ENCODE data around the gene FGFR2.
"Not testable (repeated sequence)": the region's sequence is repeated elsewhere in the genome, so short reads cannot be mapped to it uniquely, and the experiment has no call there.

Gene FGFR2

GRCh38 chr10:121520526-121520925 is 77.7 kb downstream of the FGFR2 start:
- DNase-seq, result not testable (repeated sequence)

DNA sequence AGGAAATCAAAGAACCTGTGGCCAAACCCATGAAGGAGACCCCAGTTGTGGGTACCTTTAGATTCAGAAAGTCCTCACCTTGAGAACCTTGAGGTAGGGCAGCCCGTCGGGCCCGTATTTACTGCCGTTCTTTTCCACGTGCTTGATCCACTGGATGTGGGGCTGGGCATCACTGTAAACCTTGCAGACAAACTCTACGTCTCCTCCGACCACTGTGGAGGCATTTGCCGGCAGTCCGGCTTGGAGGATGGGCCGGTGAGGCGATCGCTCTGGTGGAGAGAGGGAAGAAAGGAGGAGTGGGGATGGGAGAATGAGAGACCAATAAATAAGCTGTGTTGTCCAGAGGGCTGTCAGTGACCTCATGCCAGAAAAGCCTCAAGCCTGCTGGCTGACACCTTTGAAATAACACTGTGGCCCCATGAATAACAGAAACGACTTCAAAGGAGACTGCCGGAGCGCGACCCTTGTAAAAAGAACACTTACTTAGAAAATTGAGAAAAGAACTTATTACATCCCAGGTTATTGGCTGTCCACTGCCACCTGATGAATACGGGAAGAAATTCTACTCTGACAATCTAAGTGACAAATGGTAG is 78.2 kb downstream of the FGFR2 start:
- DNase-seq, result no peak

- no peak for DNase-seq
Observed at GRCh38 chr10:121519411-121519810, 78.8 kb downstream of the FGFR2 start.

- DNase-seq, result no peak
Observed at GRCh38 chr10:121518333-121518732, 79.9 kb downstream of the FGFR2 start.

GRCh38 chr10:121516093-121516865 is 82.0 kb downstream of the FGFR2 start:
- DNase-seq, result no peak

- DNase-seq, result no peak
Observed at GRCh38 chr10:121514141-121514865, 83.9 kb downstream of the FGFR2 start.

GRCh38 chr10:121511943-121512342 is 86.3 kb downstream of the FGFR2 start:
- no peak for DNase-seq

DNA sequence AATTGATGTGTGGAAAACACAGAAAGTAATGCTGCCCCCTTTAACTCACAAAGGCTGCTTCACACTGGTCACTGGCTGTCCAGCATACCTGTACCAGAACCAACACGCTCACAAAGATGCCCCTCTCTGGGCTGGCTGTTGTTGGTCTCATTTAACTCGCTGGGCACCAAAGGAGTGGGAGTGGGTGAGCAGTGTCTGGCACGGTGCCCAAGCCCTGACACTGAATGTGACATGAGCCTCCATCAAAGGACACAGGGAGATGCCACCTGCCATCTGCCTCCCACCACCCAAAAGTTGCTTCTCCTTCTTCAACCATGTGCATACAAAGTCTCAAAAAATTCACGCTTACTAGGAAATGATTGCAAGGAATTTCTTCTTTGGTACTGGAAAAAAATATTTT is 86.8 kb downstream of the FGFR2 start:
- DNase-seq, result no peak

DNA sequence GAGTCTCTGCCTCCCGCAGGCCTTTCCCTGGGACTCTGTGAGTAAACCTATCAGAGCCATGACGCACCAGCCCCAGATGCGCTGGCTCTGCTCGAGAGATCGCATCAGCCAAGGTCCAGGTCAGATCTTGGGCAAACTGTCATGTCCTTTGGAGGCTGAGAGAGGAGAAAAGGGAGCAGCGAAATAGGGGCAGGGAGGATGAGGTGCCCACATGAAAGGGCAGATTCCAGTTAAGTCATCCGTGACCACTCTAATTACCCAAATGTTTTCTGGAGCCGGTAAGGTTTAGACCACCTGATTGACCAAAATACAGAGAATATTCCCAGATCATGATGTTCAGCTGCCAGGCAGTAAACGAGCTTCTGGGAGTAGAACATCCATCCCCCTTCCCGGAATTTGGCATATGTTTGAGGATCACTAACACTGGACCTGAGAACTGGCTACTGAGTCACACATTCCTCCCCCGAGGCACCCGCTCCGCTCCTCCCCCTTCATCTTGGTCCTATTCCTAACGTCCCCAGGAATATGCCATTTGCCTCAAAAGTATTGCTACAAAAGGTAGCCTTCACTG is 88.0 kb downstream of the FGFR2 start:
- DNase-seq, result no peak

- DNase-seq, result no peak
Observed at GRCh38 chr10:121509796-121510195, 88.4 kb downstream of the FGFR2 start.

DNA sequence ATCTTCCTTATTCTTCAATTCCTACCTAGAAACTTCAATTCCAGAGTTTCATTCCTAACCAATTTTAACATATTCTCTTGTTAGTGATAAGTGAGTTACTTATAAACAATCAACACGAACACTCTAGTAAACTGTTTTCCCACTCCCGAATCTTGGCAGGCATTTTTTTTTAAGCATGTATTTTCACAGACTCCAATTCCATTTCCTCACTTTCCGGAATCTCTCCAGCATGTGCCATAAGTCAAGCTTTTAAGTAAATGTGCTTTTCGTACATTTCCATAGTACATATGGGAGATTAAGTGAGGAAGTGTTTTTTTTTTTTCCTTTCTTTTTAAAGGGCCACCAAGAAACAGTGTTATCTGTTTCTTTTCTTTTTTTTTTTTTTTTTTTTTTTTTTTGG is 89.1 kb downstream of the FGFR2 start:
- DNase-seq, result no peak

DNA sequence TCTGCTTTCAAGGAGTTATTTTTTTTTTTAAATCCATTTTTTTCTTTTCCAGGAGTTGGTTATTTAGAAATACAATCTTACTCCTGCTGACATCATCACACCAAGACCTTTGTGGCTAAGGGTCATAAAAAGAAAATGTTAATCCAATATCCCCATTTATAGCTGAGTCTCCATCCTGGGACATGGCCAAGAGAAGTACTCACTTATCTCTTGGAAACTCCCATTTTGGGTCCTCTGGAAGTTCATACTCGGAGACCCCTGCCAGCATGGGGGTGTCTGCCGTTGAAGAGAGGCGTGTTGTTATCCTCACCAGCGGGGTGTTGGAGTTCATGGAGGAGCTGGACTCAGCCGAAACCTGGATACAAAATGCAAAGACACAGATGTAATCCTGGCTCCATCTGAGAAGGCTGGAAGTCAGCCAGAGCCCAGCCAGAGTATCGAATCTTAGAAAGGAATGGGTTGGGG is 94.6 kb downstream of the FGFR2 start:
- no peak for DNase-seq

DNA sequence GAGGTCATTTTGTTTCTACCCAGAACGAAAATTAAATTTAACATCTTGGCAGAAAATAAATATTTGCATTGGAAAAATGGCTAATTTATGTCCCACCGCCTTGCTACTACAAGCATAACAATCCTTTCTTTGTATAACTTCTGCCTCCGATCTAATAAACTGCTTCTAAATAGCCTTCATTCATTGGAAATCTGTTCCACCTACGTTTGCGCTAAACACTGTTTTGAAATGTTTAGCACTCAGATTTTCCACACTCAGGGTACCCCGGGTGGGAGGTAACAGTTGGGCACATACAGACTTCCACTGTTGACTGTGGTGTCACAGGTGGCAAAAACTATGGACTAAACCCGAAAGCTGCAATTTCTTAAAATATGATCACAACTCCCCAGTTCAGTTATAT is 96.4 kb downstream of the FGFR2 start:
- no peak for DNase-seq

DNA sequence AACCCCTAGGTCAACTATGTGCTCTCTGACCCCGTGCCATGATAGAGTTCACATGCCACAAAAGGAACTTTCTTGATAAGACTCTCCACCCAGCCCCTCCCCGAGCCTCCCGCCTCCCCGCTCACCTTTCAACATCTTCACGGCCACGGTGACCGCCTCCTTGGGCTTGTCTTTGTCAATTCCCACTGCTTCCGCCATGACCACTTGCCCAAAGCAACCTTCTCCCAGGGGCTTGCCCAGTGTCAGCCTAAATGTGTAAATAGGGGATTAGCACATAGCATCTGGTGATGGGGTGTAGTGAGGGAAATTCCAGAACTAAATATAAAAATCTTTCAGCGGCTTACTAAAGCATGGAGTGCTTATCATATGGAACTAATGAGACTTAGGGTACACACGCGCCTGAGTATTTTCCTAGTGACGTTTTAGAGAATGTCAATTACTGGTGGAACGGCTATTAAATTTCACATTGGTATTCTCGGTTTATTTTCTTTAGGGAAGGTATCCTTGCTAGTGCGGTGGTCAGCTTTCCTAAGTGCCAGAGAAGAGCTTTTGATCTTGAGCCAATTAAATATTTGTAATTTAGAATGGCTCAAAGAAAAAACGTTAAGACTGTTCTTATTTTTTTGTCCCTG is 97.4 kb downstream of the FGFR2 start:
- no peak for DNase-seq

- DNase-seq, result no peak
Observed at GRCh38 chr10:121497513-121498470, 100.5 kb downstream of the FGFR2 start.

GRCh38 chr10:121495719-121496118 is 102.5 kb downstream of the FGFR2 start:
- no peak for DNase-seq

- DNase-seq, result no peak
Observed at GRCh38 chr10:121494296-121494695, 103.9 kb downstream of the FGFR2 start.

DNA sequence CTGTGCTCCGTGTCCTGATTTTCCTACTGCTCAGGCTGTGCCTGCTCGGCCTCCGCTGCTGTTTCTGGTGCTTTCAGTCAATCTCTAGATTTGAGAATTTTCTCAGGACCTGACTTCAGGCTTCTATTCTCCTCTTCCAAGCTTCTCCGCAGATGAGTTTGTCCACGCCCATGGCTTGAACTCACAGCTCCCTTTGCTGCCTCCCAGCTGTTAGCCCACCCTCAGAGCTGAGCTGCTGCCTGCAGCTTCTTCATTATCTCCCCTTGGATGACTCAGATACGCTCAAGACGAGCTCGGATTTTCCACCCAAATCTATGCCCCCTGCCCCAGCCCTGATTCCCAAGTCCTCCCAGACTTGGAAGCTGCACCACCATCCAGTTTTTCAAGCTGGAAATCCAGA is 104.7 kb downstream of the FGFR2 start:
- DNase-seq, result no peak

DNA sequence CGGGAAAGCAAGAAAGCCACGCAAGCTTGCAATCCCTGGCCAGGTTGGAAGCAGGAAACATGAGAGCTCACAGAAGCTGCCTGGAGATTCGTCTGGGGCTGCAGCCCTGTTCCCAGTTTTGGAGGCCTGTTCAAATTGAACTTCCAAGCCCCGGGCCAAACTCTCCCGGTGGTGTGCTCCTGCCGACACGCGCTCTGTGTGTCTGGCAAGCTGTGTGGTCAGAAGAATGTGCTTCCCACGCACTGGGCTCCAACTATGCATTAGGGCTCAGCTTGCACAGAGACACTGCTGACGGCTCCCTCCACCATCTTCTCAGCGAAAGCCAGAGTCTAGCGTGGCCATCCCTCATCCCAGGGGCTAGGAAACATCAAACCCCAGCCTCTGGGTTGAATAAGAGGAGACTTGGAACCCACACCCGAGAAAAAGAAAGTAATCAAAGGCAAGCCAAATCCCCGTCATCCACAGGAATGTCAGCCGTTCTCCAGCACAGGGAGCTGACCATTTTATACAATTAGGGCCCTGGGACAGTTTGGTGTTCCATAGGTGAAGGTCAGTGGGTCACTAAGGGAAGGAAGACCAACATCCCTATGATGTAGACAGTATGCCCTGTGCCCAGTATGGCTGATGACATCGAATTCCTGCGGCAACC is 107.2 kb downstream of the FGFR2 start:
- no peak for DNase-seq

DNA sequence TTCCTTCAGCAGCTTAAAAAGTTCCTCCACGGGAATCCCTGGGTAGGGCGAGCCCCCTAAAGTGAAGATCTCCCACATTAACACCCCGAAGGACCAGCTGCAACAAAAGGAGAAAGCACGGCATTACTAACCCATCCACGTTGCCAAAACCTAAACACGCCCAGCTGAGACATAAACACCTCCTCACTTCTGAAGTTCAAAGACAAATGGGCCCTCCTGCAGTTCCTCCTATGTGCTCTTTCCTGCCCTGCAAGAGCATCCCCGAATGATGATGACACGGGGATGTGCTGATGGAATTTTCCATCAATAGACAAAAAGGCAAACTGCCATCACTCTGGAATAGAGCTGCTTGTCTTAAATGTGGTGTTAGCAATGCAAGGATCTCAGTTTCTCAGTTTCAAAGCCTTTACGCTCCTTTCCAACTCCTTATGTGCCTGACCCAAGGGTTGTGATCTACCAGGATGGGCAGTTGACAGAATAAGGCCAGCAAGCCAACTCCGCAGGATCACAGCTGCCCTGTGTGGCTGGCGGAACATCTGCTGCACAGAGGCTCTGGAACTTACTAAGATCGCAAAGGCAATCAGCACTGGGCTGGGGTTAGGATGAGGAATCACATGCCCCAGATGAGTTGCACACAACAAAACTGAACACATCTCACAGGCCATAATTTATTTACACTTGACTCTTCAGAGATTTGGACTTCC is 112.7 kb downstream of the FGFR2 start:
- no peak for DNase-seq

- DNase-seq, result no peak
Observed at GRCh38 chr10:121484816-121485215, 113.4 kb downstream of the FGFR2 start.
